ENCODE measurements around the gene ETV2. TPM values are rescaled to one million over a fixed set of nuclear protein-coding genes. Genes with fewer than 3 reads are reported as not detected.
A peak's percentile ranks its signal among the peaks of the same experiment; 100 is the strongest.

The ETV2 gene
- total RNA-seq, 1 donor from 2014 or later, result 0.45 TPM

- FAIRE-seq, result no peak
- Mint-ChIP-seq H3K4me1 (ENCODE audit: low read depth, unreplicated experiment) (no peaks in the 10 kb centered on the region), H3K36me3 (ENCODE audit: low read depth, unreplicated experiment) (no peaks in the 10 kb centered on the region), H3K27ac (ENCODE audit: unreplicated experiment) (no peak within 1 kb of the TSS), H3K9me3 (ENCODE audit: unreplicated experiment) (peaks cover 4% of the 10 kb centered on the region), H3K4me3 (ENCODE audit: unreplicated experiment) (no peak within 1 kb of the TSS), H3K27me3 (ENCODE audit: low read depth, unreplicated experiment) (peaks cover 36% of the 10 kb centered on the region)
- Histone ChIP-seq H3K4me1 (ENCODE audit: insufficient read depth, low read length) (no peaks in the 10 kb centered on the region), H3K4me3 (ENCODE audit: insufficient read depth, low read depth, low read length) (no peak within 1 kb of the TSS), H2AFZ (ENCODE audit: low read depth, low read length) (no peak within 1 kb of the TSS), H3K9me3 (ENCODE audit: insufficient read depth, low read depth, low read length) (no peaks in the 10 kb centered on the region), H4K20me1 (ENCODE audit: insufficient read depth, low read length) (peaks cover 6% of the 10 kb centered on the region), H3K27me3 (ENCODE audit: insufficient read depth, low read length) (peaks cover 4% of the 10 kb centered on the region), H3K79me2 (ENCODE audit: insufficient read depth, low read length) (no peaks in the 10 kb centered on the region), H3K36me3 (ENCODE audit: insufficient read depth, low read length) (no peaks in the 10 kb centered on the region), H3K27ac (ENCODE audit: low read depth, low read length) (no peak within 1 kb of the TSS), H3K4me2 (ENCODE audit: low read length) (no peak within 1 kb of the TSS), H3K9ac (ENCODE audit: low read length) (no peak within 1 kb of the TSS)
- no peak for DNase-seq (ENCODE audit: low read depth)
- TF ChIP-seq EZH2 (IDR thresholded peaks at IDR 0.05; ENCODE audit: insufficient read depth, low read length) (no peak), CTCF (IDR thresholded peaks at IDR 0.05; ENCODE audit: insufficient read depth, low read depth, low read length) (no peak)
Observed at GRCh38 chr19:35666251-35666913, 24.8 kb downstream of the ETV2 start, which contains the start of gene UPK1A. TSS of gene UPK1A (plus strand) at chr19:35666517. CDS start at chr19:35666813, 296 bp downstream.

GRCh38 chr19:35669566-35669965 is 28.0 kb downstream of the ETV2 start:
- no peak overlapping the region for H3K9ac ChIP-seq (ENCODE audit: low read length)
- peaks cover 51% of the 10 kb centered on the region for H3K27me3 Mint-ChIP-seq (ENCODE audit: low read depth, unreplicated experiment)
- no peaks in the 10 kb centered on the region for H3K9me3 ChIP-seq (ENCODE audit: insufficient read depth, low read depth, low read length)
- no peaks in the 10 kb centered on the region for H4K20me1 ChIP-seq (ENCODE audit: insufficient read depth, low read length)
- FAIRE-seq (no peak), DNase-seq (ENCODE audit: low read depth) (no peak)
- H3K4me1 ChIP-seq (ENCODE audit: insufficient read depth, low read length), result no peaks in the 10 kb centered on the region
- no peak overlapping the region for H2AFZ ChIP-seq (ENCODE audit: low read depth, low read length)
- peak overlapping the region; percentile 19 for H3K27ac Mint-ChIP-seq (ENCODE audit: unreplicated experiment)
- H3K4me1 Mint-ChIP-seq (ENCODE audit: low read depth, unreplicated experiment), result no peaks in the 10 kb centered on the region
- no peaks in the 10 kb centered on the region for H3K79me2 ChIP-seq (ENCODE audit: insufficient read depth, low read length)
- H3K27ac ChIP-seq (ENCODE audit: low read depth, low read length), result no peak overlapping the region
- H3K4me2 ChIP-seq (ENCODE audit: low read length), result no peak overlapping the region
- H3K36me3 Mint-ChIP-seq (ENCODE audit: low read depth, unreplicated experiment), result no peaks in the 10 kb centered on the region
- no peak overlapping the region for H3K4me3 Mint-ChIP-seq (ENCODE audit: unreplicated experiment)
- no peak for TF ChIP-seq CTCF (IDR thresholded peaks at IDR 0.05; ENCODE audit: insufficient read depth, low read depth, low read length)
- TF ChIP-seq EZH2 (IDR thresholded peaks at IDR 0.05; ENCODE audit: insufficient read depth, low read length), result no peak
- no peaks in the 10 kb centered on the region for H3K9me3 Mint-ChIP-seq (ENCODE audit: unreplicated experiment)
- no peak overlapping the region for H3K4me3 ChIP-seq (ENCODE audit: insufficient read depth, low read depth, low read length)
- H3K27me3 ChIP-seq (ENCODE audit: insufficient read depth, low read length), result peaks cover 4% of the 10 kb centered on the region
- H3K36me3 ChIP-seq (ENCODE audit: insufficient read depth, low read length), result no peaks in the 10 kb centered on the region

DNA sequence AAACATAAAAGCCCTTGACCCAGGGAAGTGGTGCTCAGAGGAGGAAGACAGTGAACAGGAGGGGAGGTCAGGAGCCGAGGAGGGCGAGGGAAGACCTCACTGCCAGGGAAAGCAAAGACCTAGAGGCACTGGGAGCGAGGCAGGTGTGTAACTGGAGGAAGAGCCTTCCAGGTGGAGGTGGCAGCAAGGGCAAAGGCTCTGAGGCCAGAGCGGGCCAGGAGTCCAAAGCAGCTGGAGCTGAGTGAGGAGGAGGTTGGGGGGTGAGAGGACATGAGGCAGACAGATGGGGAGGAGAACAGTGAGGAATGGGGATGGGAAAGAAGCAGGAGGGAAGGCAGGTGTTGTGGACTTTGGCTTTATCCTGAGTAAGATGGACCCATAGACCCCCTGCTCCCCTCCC is 28.4 kb downstream of the ETV2 start:
- Histone ChIP-seq H3K9me3 (ENCODE audit: insufficient read depth, low read depth, low read length) (no peaks in the 10 kb centered on the region), H3K9ac (ENCODE audit: low read length) (no peak overlapping the region), H3K4me1 (ENCODE audit: insufficient read depth, low read length) (no peaks in the 10 kb centered on the region), H3K79me2 (ENCODE audit: insufficient read depth, low read length) (no peaks in the 10 kb centered on the region), H4K20me1 (ENCODE audit: insufficient read depth, low read length) (no peaks in the 10 kb centered on the region), H2AFZ (ENCODE audit: low read depth, low read length) (no peak overlapping the region), H3K36me3 (ENCODE audit: insufficient read depth, low read length) (no peaks in the 10 kb centered on the region), H3K4me2 (ENCODE audit: low read length) (no peak overlapping the region), H3K27me3 (ENCODE audit: insufficient read depth, low read length) (peaks cover 4% of the 10 kb centered on the region), H3K4me3 (ENCODE audit: insufficient read depth, low read depth, low read length) (no peak overlapping the region), H3K27ac (ENCODE audit: low read depth, low read length) (no peak overlapping the region)
- TF ChIP-seq CTCF (IDR thresholded peaks at IDR 0.05; ENCODE audit: insufficient read depth, low read depth, low read length) (no peak), EZH2 (IDR thresholded peaks at IDR 0.05; ENCODE audit: insufficient read depth, low read length) (no peak)
- FAIRE-seq (no peak), DNase-seq (ENCODE audit: low read depth) (no peak)
- Mint-ChIP-seq H3K4me1 (ENCODE audit: low read depth, unreplicated experiment) (no peaks in the 10 kb centered on the region), H3K27me3 (ENCODE audit: low read depth, unreplicated experiment) (peaks cover 51% of the 10 kb centered on the region), H3K27ac (ENCODE audit: unreplicated experiment) (peak overlapping the region; percentile 19), H3K4me3 (ENCODE audit: unreplicated experiment) (no peak overlapping the region), H3K36me3 (ENCODE audit: low read depth, unreplicated experiment) (no peaks in the 10 kb centered on the region), H3K9me3 (ENCODE audit: unreplicated experiment) (no peaks in the 10 kb centered on the region)
